ENCODE data around the gene ACE. TPM values are rescaled to one million over a fixed set of nuclear protein-coding genes. Genes with fewer than 3 reads are reported as not detected.

ACE gene
- total RNA-seq, 1 donor from 2014 or later, result 3.6 TPM

- Mint-ChIP-seq H3K9me3 (no peaks in the 10 kb centered on the region), H3K27ac (no peak overlapping the region), H3K4me1 (ENCODE audit: unreplicated experiment) (no peaks in the 10 kb centered on the region), H3K4me3 (no peak overlapping the region), H3K36me3 (no peaks in the 10 kb centered on the region), H3K27me3 (peaks cover 33% of the 10 kb centered on the region)
- TF ChIP-seq CTCF (conservative IDR thresholded peaks at IDR 0.05), result no peak
- no peak for DNase-seq (ENCODE audit: extremely low spot score, unreplicated experiment)
These were observed 41.1 kb downstream of the ACE start for GRCh38 chr17:63517825-63518534.

- Mint-ChIP-seq H3K27me3 (peaks cover 38% of the 10 kb centered on the region), H3K27ac (no peak overlapping the region), H3K4me1 (ENCODE audit: unreplicated experiment) (no peaks in the 10 kb centered on the region)
These were observed 42.4 kb downstream of the ACE start for GRCh38 chr17:63519116-63519881.

GRCh38 chr17:63519972-63520882 is 43.4 kb downstream of the ACE start:
- H3K9me3 Mint-ChIP-seq, result no peaks in the 10 kb centered on the region
- DNase-seq (ENCODE audit: extremely low spot score, unreplicated experiment), result no peak
- peak overlapping the region; percentile 42 for H3K27ac Mint-ChIP-seq
- H3K27me3 Mint-ChIP-seq, result peaks cover 38% of the 10 kb centered on the region
- no peaks in the 10 kb centered on the region for H3K4me1 Mint-ChIP-seq (ENCODE audit: unreplicated experiment)
- H3K4me3 Mint-ChIP-seq, result peak overlapping the region; percentile 48
- H3K36me3 Mint-ChIP-seq, result no peaks in the 10 kb centered on the region
- TF ChIP-seq CTCF (conservative IDR thresholded peaks at IDR 0.05), result no peak

More at GRCh38 chr17:63519116-63519881, 42.4 kb downstream of the ACE start:
- TF ChIP-seq CTCF (conservative IDR thresholded peaks at IDR 0.05), result no peak
- no peak for DNase-seq (ENCODE audit: extremely low spot score, unreplicated experiment)
- Mint-ChIP-seq H3K36me3 (no peaks in the 10 kb centered on the region), H3K9me3 (no peaks in the 10 kb centered on the region), H3K4me3 (no peak overlapping the region)

GRCh38 chr17:63523253-63523855 is 46.5 kb downstream of the ACE start, which contains the start of gene KCNH6:
Gene KCNH6 (plus strand): TSS chr17:63523358. CDS start chr17:63523414, 56 bp downstream.
- Mint-ChIP-seq H3K4me1 (ENCODE audit: unreplicated experiment) (no peaks in the 10 kb centered on the region), H3K27ac (no peak within 1 kb of the TSS), H3K4me3 (peak within 1 kb of the TSS; percentile 67), H3K27me3 (peaks cover 54% of the 10 kb centered on the region), H3K9me3 (no peaks in the 10 kb centered on the region), H3K36me3 (no peaks in the 10 kb centered on the region)
- TF ChIP-seq CTCF (conservative IDR thresholded peaks at IDR 0.05), result no peak
- no peak for DNase-seq (ENCODE audit: extremely low spot score, unreplicated experiment)

- Mint-ChIP-seq H3K27me3 (peaks cover 54% of the 10 kb centered on the region), H3K27ac (no peak overlapping the region), H3K36me3 (no peaks in the 10 kb centered on the region), H3K4me1 (ENCODE audit: unreplicated experiment) (no peaks in the 10 kb centered on the region), H3K9me3 (no peaks in the 10 kb centered on the region), H3K4me3 (peak overlapping the region; percentile 67)
- no peak for DNase-seq (ENCODE audit: extremely low spot score, unreplicated experiment)
- TF ChIP-seq CTCF (conservative IDR thresholded peaks at IDR 0.05), result no peak
These were observed 47.2 kb downstream of the ACE start for GRCh38 chr17:63524051-63524450.

Data from type B pancreatic cell (in vitro differentiated cells).